ENCODE data around the gene CORO2A.

- TF ChIP-seq CTCF (IDR thresholded peaks at IDR 0.05) (no peak), POLR2A (IDR thresholded peaks at IDR 0.05) (no peak)
These were observed 44.0 kb downstream of the CORO2A start for GRCh38 chr9:98148486-98148885.
